Chondrocyte (in vitro differentiated cells): Measurements from ENCODE around the gene GTPBP2. TPM values are rescaled to one million over a fixed set of nuclear protein-coding genes. Genes with fewer than 3 reads are reported as not detected.

ENCODE experiments used
- DNase-seq: peaks from one replicate; pipeline ENCODE4 v3.0.0; 2021; ENCODE audit warnings: mixed read lengths, low spot score
- H3K27ac Mint-ChIP-seq: one replicate; pipeline ENCODE4 v1.8.0; 2021; ENCODE audit warnings: mild to moderate bottlenecking, moderate library complexity, mixed read lengths; ENCODE audit not compliant: unreplicated experiment
- H3K27me3 Mint-ChIP-seq: 2 replicates; pipeline ENCODE4 v1.8.0; 2021; ENCODE audit warnings: low read depth, mixed read lengths
- H3K36me3 Mint-ChIP-seq: 2 replicates; pipeline ENCODE4 v1.8.0; 2021; ENCODE audit warnings: low read depth, mixed read lengths
- H3K4me1 Mint-ChIP-seq: 2 replicates; pipeline ENCODE4 v1.8.0; 2021; ENCODE audit warnings: low read depth, mild to moderate bottlenecking, mixed read lengths
- H3K4me3 Mint-ChIP-seq: one replicate; pipeline ENCODE4 v1.8.0; 2021; ENCODE audit warnings: mild to moderate bottlenecking, moderate library complexity, mixed read lengths; ENCODE audit not compliant: unreplicated experiment
- H3K9me3 Mint-ChIP-seq: 2 replicates; pipeline ENCODE4 v1.8.0; 2021; ENCODE audit warnings: low read depth, mixed read lengths
- CTCF ChIP-seq: fragments of 200-600 bp; sonication (generic); IDR thresholded peaks from 2 replicates; pipeline ENCODE4 v1.5.0; 2021; ENCODE audit warnings: antibody characterized with exemption, mild to moderate bottlenecking, moderate library complexity
- total RNA-seq: library from RNA; stranded (reverse); gene quantifications from 3 replicates; pipeline ENCODE4 v1.2.1, GENCODE V29; 2021

Gene GTPBP2
- total RNA-seq, 1 donor from 2014 or later, result 126 TPM

DNA sequence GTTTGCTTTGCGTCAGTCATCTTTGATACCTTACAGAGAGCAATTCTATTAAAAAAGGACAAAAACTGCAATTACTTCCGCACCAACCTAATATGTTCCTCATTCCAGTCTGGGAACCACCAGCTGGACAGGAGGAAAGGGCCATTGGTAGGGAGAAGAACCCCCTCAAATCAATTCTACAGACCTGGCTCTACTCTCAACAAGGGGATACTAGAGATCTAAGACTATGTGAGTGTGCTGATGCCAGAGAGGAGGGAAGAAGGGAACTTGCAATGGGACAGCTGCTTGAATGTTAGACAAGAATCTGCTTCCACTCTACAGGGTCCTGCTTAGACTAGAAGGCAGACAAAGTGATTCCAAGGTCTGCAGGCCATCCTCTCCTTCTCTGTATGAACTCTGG lies 45.2 kb upstream of the GTPBP2 start:
- no peak overlapping the region for H3K27ac Mint-ChIP-seq
- no peaks in the 10 kb centered on the region for H3K9me3 Mint-ChIP-seq
- peaks cover 28% of the 10 kb centered on the region for H3K36me3 Mint-ChIP-seq
- DNase-seq, result no peak
- no peak for TF ChIP-seq CTCF
- H3K4me1 Mint-ChIP-seq, result peaks cover 2% of the 10 kb centered on the region
- no peak overlapping the region for H3K4me3 Mint-ChIP-seq
- H3K27me3 Mint-ChIP-seq, result no peaks in the 10 kb centered on the region

DNA sequence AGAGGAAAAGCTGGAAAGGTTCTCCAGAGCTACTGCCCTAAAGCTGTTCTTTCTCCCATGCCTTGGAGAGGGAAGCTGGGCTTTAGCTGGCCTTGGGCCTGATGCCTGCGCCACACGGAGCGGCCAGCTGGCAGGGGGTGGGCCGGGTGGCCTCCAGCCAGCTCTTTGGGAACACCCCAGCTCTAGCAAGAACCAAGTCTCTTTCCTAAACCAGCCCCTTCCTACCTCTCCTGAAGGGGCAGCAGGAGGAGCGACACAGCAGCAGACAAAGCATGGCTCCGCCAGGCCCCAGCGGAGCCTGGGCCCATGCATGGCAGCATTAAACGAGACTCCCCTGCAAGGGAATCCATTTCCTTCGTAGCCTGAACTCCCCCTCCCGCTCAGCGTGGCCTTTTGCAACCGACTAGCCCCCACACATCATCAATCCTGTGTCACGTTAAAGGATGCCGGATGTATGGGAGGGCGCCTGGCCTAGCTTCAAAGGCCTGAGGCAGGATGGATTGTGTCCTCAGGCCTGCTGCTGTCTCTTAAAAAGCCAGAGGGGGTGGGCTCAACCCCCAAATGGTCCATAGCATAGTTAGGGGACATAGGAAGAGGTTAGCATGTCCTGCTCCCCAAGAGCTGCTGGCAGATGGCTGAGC lies 44.5 kb upstream of the GTPBP2 start:
- Mint-ChIP-seq H3K9me3 (no peaks in the 10 kb centered on the region), H3K4me1 (peaks cover 8% of the 10 kb centered on the region), H3K36me3 (peaks cover 28% of the 10 kb centered on the region), H3K27ac (no peak overlapping the region), H3K27me3 (no peaks in the 10 kb centered on the region), H3K4me3 (no peak overlapping the region)
- TF ChIP-seq CTCF, result no peak
- DNase-seq, result no peak

GRCh38 chr6:43671801-43672690 lies 43.0 kb upstream of the GTPBP2 start:
- no peak for DNase-seq
- no peak for TF ChIP-seq CTCF
- no peak overlapping the region for H3K27ac Mint-ChIP-seq
- H3K36me3 Mint-ChIP-seq, result peaks cover 19% of the 10 kb centered on the region
- H3K27me3 Mint-ChIP-seq, result no peaks in the 10 kb centered on the region
- peaks cover 22% of the 10 kb centered on the region for H3K4me1 Mint-ChIP-seq
- H3K9me3 Mint-ChIP-seq, result no peaks in the 10 kb centered on the region
- no peak overlapping the region for H3K4me3 Mint-ChIP-seq

DNA sequence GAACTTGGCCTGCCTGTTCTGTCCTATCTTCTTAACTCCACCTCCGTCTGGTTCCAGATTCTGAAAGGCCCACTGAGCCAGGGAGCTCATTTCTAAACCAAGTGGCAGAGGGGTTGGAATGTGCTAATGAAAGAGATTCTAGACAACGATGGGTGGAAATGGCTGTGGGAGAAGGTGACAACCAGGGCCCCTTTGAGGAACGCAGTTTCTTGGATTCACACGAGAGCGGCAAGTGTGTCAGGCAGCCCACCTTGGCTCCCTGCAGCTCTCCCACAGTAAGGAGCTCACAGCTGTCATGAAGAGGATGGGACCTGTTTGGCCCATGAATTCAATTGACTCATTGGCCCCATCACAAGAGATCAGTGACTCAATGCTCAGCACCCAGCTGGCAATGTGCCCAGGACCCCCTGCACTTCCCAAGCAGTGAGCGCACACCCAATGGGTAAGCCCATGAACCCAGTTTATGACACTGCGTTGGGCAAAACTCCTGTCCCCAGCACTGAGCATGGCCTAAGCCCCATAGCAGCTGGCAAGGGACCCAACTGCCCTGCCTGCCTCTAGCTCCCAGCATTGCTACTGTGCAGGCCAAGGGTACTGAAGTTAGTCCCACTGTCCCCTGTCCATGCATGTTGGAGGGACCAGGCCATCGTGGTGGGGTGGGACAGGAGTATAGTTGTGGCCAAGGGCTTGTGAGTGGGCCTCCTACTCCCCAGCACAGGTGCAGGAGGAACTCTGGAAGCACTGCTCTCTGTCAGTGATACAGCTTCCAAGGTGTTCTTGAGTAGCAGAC lies 42.1 kb upstream of the GTPBP2 start:
- no peak overlapping the region for H3K4me3 Mint-ChIP-seq
- TF ChIP-seq CTCF, result no peak
- H3K4me1 Mint-ChIP-seq, result peaks cover 22% of the 10 kb centered on the region
- H3K36me3 Mint-ChIP-seq, result peaks cover 19% of the 10 kb centered on the region
- no peak for DNase-seq
- no peaks in the 10 kb centered on the region for H3K9me3 Mint-ChIP-seq
- H3K27ac Mint-ChIP-seq, result no peak overlapping the region
- no peaks in the 10 kb centered on the region for H3K27me3 Mint-ChIP-seq

DNA sequence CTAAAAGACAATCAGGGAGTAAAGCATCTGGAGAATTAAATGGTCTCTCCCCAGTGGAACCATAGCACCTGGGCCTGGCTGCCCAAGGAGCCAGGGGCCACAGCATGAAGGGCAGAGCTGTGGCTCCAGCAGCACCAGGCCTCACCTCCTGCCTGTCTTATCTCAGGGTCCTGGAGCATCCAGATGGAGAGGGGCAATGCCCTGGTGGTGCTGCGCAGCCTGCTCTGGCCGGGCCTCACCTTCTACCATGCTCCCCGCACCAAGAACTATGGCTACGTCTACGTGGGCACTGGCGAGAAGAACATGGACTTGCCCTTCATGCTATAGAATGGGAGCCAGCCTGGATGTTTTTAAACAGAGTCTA lies 41.5 kb upstream of the GTPBP2 start:
- H3K4me3 Mint-ChIP-seq, result no peak overlapping the region
- no peaks in the 10 kb centered on the region for H3K27me3 Mint-ChIP-seq
- TF ChIP-seq CTCF, result no peak
- H3K9me3 Mint-ChIP-seq, result no peaks in the 10 kb centered on the region
- no peak overlapping the region for H3K27ac Mint-ChIP-seq
- no peak for DNase-seq
- peaks cover 22% of the 10 kb centered on the region for H3K4me1 Mint-ChIP-seq
- peaks cover 16% of the 10 kb centered on the region for H3K36me3 Mint-ChIP-seq
